ENCODE results near the gene TSN. TPM values are rescaled to one million over a fixed set of nuclear protein-coding genes. Genes with fewer than 3 reads are reported as not detected.

TSN gene
- total RNA-seq, 4 donors from 2014 or later: 35.4 to 47.1 (median 37.0) TPM

DNA sequence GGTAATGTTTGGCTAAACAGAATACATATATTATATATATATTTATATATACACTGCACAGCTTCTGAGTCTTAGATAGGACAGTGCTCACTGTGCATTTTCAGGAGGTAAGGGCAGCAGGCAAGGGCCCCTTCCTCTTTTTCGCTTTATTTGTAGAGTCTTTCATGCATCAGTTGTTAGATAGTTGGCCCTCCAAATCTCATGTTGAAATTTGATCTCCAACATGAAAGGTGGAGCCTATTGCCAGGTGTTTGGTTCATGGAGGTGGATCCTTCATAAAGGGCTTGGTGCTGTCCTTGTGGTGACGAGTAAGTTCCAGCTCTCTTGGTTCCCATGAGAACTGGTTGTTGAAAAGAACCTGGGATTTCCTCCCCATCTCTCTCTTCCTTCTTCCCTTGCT, 48.1 kb downstream of the TSN start:
- no peak for TF ChIP-seq CTCF (IDR thresholded peaks at IDR 0.05; ENCODE audit: low read depth)

- TF ChIP-seq CTCF (IDR thresholded peaks at IDR 0.05; ENCODE audit: low read depth): no peak
These were observed 48.9 kb downstream of the TSN start for GRCh38 chr2:121804340-121804739.

DNA sequence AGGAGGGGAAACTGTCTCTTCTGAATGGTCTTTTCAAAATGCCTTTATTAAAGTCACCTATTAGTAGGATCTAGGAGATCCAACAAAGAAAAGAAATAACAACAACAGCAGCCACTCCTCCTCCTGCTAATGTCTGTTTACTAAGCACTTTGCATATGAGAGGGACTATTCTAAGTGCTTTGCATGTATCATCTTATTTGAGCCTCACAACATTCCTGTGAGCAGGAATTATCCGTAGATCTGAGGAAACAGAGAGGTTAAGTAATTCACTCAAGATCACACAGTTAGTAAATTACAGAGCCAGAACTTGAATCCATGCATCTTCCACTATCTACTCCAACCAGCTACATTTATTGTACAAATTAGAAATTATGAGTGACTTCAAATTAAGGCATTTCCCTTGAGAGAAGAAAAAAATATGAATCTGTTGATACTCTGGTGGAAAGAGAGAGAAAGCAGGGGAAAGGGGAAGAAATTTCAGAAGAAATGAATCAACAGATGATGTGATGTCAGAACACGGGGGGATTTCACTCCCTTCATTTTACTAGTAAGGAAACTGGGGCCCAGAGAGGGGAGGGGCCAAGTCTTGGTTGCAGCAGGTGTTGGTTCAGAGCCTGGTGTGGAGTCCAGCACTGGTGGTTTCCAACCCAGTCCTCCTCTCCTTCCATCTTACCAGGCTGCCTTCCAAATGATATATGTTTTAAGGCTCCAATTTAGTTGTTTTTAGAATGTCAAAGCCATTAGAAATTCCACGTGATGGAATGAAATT, 49.7 kb downstream of the TSN start:
- TF ChIP-seq CTCF (IDR thresholded peaks at IDR 0.05; ENCODE audit: low read depth): no peak

DNA sequence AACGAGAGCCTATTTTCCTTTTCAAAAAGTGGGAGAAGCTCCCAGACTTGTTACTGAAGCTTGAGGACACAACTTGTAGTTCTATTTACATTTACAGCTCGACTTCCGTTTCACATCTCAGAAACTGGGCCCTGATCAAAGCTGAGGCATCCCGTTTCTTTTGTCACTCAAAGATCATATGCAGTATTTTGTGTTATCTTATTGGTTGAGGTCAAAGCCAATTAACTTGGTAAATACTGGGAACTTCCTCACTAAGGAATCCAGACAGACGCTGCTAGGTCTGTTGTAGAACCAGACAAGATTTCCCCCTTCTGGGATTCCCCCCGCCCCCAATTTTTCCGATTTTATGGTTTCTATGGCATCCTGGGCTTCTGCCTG, 50.3 kb downstream of the TSN start:
- no peak for TF ChIP-seq CTCF (IDR thresholded peaks at IDR 0.05; ENCODE audit: low read depth)

DNA sequence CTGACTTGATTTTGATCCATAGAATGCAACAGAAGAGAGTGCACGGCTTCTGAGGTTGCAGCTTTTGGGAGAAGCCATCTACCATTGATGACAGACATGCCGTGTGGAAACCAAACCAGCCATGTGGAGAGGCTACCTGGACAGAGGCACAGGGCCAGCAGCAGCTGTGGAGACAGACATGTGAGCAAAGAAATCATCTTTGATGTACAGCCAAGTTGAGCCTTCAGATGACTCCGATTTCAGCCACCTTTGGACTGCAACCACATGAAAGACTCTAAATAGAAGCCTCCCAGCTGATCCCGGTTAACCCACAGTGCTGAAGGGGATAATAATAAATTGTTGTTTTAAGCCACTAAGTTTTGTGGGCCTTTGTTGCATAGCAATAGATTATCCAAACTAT, 54.2 kb downstream of the TSN start:
- no peak for TF ChIP-seq CTCF (IDR thresholded peaks at IDR 0.05; ENCODE audit: low read depth)

- TF ChIP-seq CTCF (IDR thresholded peaks at IDR 0.05; ENCODE audit: low read depth): no peak
These were observed 55.8 kb downstream of the TSN start for GRCh38 chr2:121810959-121811853.

DNA sequence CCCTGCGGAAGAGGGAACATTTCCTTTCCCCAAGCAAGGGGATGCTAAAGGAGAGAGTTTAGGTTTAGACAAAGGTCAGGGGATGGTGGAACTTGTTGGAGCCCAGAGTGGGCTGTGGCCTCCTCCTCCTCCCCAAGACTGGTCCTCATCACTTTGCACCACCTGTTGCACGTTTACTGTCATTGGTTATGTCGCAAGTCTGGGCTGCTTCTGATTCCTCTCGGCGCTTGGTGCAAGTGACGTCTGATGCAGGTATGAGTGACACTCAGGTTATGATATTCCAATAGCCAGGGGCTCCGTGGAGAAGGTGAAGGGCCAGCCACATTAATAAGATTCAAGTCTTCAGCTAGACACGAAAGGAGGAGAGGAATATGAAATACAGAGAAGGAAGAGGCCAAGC, 59.8 kb downstream of the TSN start:
- TF ChIP-seq CTCF (IDR thresholded peaks at IDR 0.05; ENCODE audit: low read depth): no peak

Data from subcutaneous adipose tissue (tissue), 4 donors.